MCF 10A (cell line): ENCODE data around the gene PTEN. TPM values are rescaled to one million over a fixed set of nuclear protein-coding genes. Genes with fewer than 3 reads are reported as not detected.
"Not testable (repeated sequence)": the region's sequence is repeated elsewhere in the genome, so short reads cannot be mapped to it uniquely, and the experiment has no call there.

Experiments used
- BruUV-seq: library from RNA; stranded (reverse); fragments of 400-500 nt; replicated peaks from 2 replicates; lab custom pipeline; 2021; lab: Mats Ljungman, UMichigan
- CTCF ChIA-PET: fragments of 300-600 bp; sonication (Branson Sonifier 250); formaldehyde crosslinking; extraction: SDS; loops from one replicate; lab custom pipeline; 2021; ENCODE audit warnings: antibody characterized with exemption, inconsistent platforms; lab: Yijun Ruan, JAX
- POLR2A ChIA-PET: fragments of 300-600, 350-650 bp; sonication (Branson Sonifier 250); formaldehyde crosslinking; extraction: SDS; loops from one replicate; lab custom pipeline; 2020; ENCODE audit warnings: antibody characterized with exemption, inconsistent platforms; lab: Yijun Ruan, JAX
- DNase-seq: peaks from one replicate; pipeline ENCODE4 v3.0.0-alpha.2; 2018; ENCODE audit not compliant: unreplicated experiment
- H3K27ac Mint-ChIP-seq: one replicate; pipeline ENCODE4 v1.8.0; 2022; ENCODE audit warnings: mild to moderate bottlenecking, low read depth, mixed read lengths; ENCODE audit not compliant: unreplicated experiment
- H3K27me3 Mint-ChIP-seq: one replicate; pipeline ENCODE4 v1.8.0; 2022; ENCODE audit warnings: mixed read lengths; ENCODE audit not compliant: insufficient read depth, unreplicated experiment
- H3K36me3 Mint-ChIP-seq: one replicate; pipeline ENCODE4 v1.8.0; 2022; ENCODE audit warnings: mild to moderate bottlenecking, moderate library complexity, mixed read lengths; ENCODE audit not compliant: insufficient read depth, unreplicated experiment
- H3K4me1 Mint-ChIP-seq: one replicate; pipeline ENCODE4 v1.8.0; 2022; ENCODE audit warnings: mixed read lengths; ENCODE audit not compliant: insufficient read depth, unreplicated experiment
- H3K4me3 Mint-ChIP-seq: one replicate; pipeline ENCODE4 v1.8.0; 2022; ENCODE audit warnings: mild to moderate bottlenecking, moderate library complexity, mixed read lengths; ENCODE audit not compliant: unreplicated experiment
- H3K9me3 Mint-ChIP-seq: one replicate; pipeline ENCODE4 v1.8.0; 2022; ENCODE audit warnings: mixed read lengths; ENCODE audit not compliant: unreplicated experiment
- CTCF ChIP-seq: fragments of 200-600 bp; IDR thresholded peaks from one replicate; pipeline ENCODE4 v1.8.0; 2022; ENCODE audit warnings: antibody characterized with exemption, mild to moderate bottlenecking; ENCODE audit not compliant: unreplicated experiment
- intact Hi-C: fragments of 100-400 bp; cut with micrococcal nuclease; formaldehyde crosslinking; loops from 2 replicates; pipeline ENCODE4 v1.14.1; 2022
- total RNA-seq: library from RNA; stranded (reverse); gene quantifications from 2 replicates; pipeline ENCODE4 v1.2.3, GENCODE V29; 2022

PTEN gene
- total RNA-seq, 1 experiment from 2014 or later: 64.1 TPM

GRCh38 chr10:87878664-87879459 is 15.4 kb downstream of the PTEN start:
- BruUV-seq: no TSS peak
- Mint-ChIP-seq H3K4me3 (no peak overlapping the region), H3K4me1 (peaks cover 10% of the 10 kb centered on the region)

GRCh38 chr10:87880336-87880735 is 16.9 kb downstream of the PTEN start:
- no TSS peak for BruUV-seq
- Mint-ChIP-seq H3K9me3 (no peaks in the 10 kb centered on the region), H3K36me3 (peaks cover 50% of the 10 kb centered on the region), H3K27ac (no peak overlapping the region), H3K4me1 (peaks cover 9% of the 10 kb centered on the region), H3K4me3 (no peak overlapping the region), H3K27me3 (no peaks in the 10 kb centered on the region)
- CTCF ChIA-PET: no interaction called here
- POLR2A ChIA-PET: interaction anchor here (1.1 to 11.6 kb wide), 2 partner anchors 12 to 17 kb away, joined by 3 to 185 read pairs; partner anchors contain the start of genes KLLN and PTEN
- no peak for DNase-seq
- no peak for TF ChIP-seq CTCF
- intact Hi-C loops: no loop called here

More at GRCh38 chr10:87878664-87879459, 15.4 kb downstream of the PTEN start:
- H3K36me3 Mint-ChIP-seq: peaks cover 49% of the 10 kb centered on the region
- no peaks in the 10 kb centered on the region for H3K27me3 Mint-ChIP-seq
- intact Hi-C loops: no loop called here
- H3K27ac Mint-ChIP-seq: no peak overlapping the region
- TF ChIP-seq CTCF: no peak
- no peaks in the 10 kb centered on the region for H3K9me3 Mint-ChIP-seq
- CTCF ChIA-PET: interaction anchor here (1.5 to 1.6 kb wide), 2 partner anchors 13 to 18 kb away, joined by 3 to 5 read pairs; no protein-coding TSS in a partner anchor
- DNase-seq: no peak
- POLR2A ChIA-PET: interaction anchor here (0.6 to 11.6 kb wide), 3 partner anchors 15 to 1370 kb away, joined by 3 to 185 read pairs (median 3); partner anchors contain the start of genes KLLN and PTEN

- intact Hi-C loops, H3K4me1 Mint-ChIP-seq: not testable (repeated sequence)
Measured at GRCh38 chr10:87881373-87882059, 18.1 kb downstream of the PTEN start.

GRCh38 chr10:87882555-87883294 is 19.3 kb downstream of the PTEN start:
- H3K36me3 Mint-ChIP-seq: peaks cover 64% of the 10 kb centered on the region
- DNase-seq: no peak
- no TSS peak for BruUV-seq
- CTCF ChIA-PET: interaction anchor here (0.7 to 1.3 kb wide), 3 partner anchors 17 to 593 kb away, joined by 3 to 4 read pairs (median 4); no protein-coding TSS in a partner anchor
- H3K9me3 Mint-ChIP-seq: peaks cover 12% of the 10 kb centered on the region
- H3K27me3 Mint-ChIP-seq: no peaks in the 10 kb centered on the region
- POLR2A ChIA-PET: interaction anchor here (0.6 to 2.4 kb wide), 12 partner anchors 9 to 1108 kb away, joined by 3 to 10 read pairs (median 3); partner anchors contain the start of genes ATAD1, FAS, KLLN and PTEN
- no peak overlapping the region for H3K27ac Mint-ChIP-seq
- H3K4me1 Mint-ChIP-seq: peaks cover 9% of the 10 kb centered on the region
- no peak for TF ChIP-seq CTCF
- intact Hi-C loops: no loop called here
- no peak overlapping the region for H3K4me3 Mint-ChIP-seq

More at GRCh38 chr10:87881373-87882059, 18.1 kb downstream of the PTEN start:
- ChIA-PET CTCF (interaction anchor here (1.3 kb wide), 1 partner anchor 20 kb away, joined by 4 read pairs; no protein-coding TSS in a partner anchor), POLR2A (interaction anchor here (0.7 to 11.6 kb wide), 3 partner anchors 8 to 94 kb away, joined by 3 to 185 read pairs (median 5); partner anchors contain the start of genes KLLN and PTEN)
- not testable (repeated sequence) for BruUV-seq, DNase-seq, H3K27ac Mint-ChIP-seq, H3K4me3 Mint-ChIP-seq, H3K9me3 Mint-ChIP-seq, H3K27me3 Mint-ChIP-seq
- H3K36me3 Mint-ChIP-seq: peaks cover 58% of the 10 kb centered on the region
